ENCODE results near the gene NOVA2.

The NOVA2 gene

GRCh38 chr19:45933759-45934158 lies 39.9 kb downstream of the NOVA2 start:
- no peak overlapping the region for H3K27ac ChIP-seq (ENCODE audit: low read depth, low read length)
- no peak overlapping the region for H3K4me2 ChIP-seq (ENCODE audit: low read length)
- no peak for TF ChIP-seq EZH2phosphoT487 (IDR thresholded peaks at IDR 0.05; ENCODE audit: borderline replicate concordance, low read length)
- TF ChIP-seq CTCF (IDR thresholded peaks at IDR 0.05; ENCODE audit: low read depth, low read length, poor library complexity, severe bottlenecking) = no peak
- H4K20me1 ChIP-seq (ENCODE audit: control insufficient read depth, insufficient read depth, low read depth, low read length) = no peaks in the 10 kb centered on the region
- no peak overlapping the region for H3K4me3 ChIP-seq (ENCODE audit: low read length)
- no peaks in the 10 kb centered on the region for H3F3A ChIP-seq (ENCODE audit: control insufficient read depth, insufficient read depth)
- H3K9me3 ChIP-seq (ENCODE audit: control insufficient read depth, insufficient read depth, low read length) = no peaks in the 10 kb centered on the region
- H3K4me1 ChIP-seq (ENCODE audit: control insufficient read depth, low read length) = peaks cover 3% of the 10 kb centered on the region; the same call in 1 of the 2 replicates
- H3K36me3 ChIP-seq (ENCODE audit: control insufficient read depth, low read length) = no peaks in the 10 kb centered on the region
- no peaks in the 10 kb centered on the region for H3K79me2 ChIP-seq (ENCODE audit: control insufficient read depth, low read length)
- H3K9me2 ChIP-seq (replicated peaks; ENCODE audit: control insufficient read depth, low read length) = no peaks in the 10 kb centered on the region
- H3K27me3 ChIP-seq (ENCODE audit: control insufficient read depth, low read length) = peaks cover 11% of the 10 kb centered on the region

GRCh38 chr19:45931055-45931454 lies 42.6 kb downstream of the NOVA2 start:
- Histone ChIP-seq H3F3A (ENCODE audit: control insufficient read depth, insufficient read depth) (no peaks in the 10 kb centered on the region), H3K9me2 (replicated peaks; ENCODE audit: control insufficient read depth, low read length) (no peaks in the 10 kb centered on the region), H3K4me1 (ENCODE audit: control insufficient read depth, low read length) (peaks cover 9% of the 10 kb centered on the region), H3K4me3 (ENCODE audit: low read length) (no peak overlapping the region), H3K27ac (ENCODE audit: low read depth, low read length) (no peak overlapping the region), H3K79me2 (ENCODE audit: control insufficient read depth, low read length) (no peaks in the 10 kb centered on the region), H3K36me3 (ENCODE audit: control insufficient read depth, low read length) (no peaks in the 10 kb centered on the region), H3K9me3 (ENCODE audit: control insufficient read depth, insufficient read depth, low read length) (no peaks in the 10 kb centered on the region), H3K27me3 (ENCODE audit: control insufficient read depth, low read length) (peaks cover 5% of the 10 kb centered on the region; the same call in 1 of the 2 replicates), H4K20me1 (ENCODE audit: control insufficient read depth, insufficient read depth, low read depth, low read length) (no peaks in the 10 kb centered on the region), H3K4me2 (ENCODE audit: low read length) (no peak overlapping the region)
- no peak for TF ChIP-seq CTCF (IDR thresholded peaks at IDR 0.05; ENCODE audit: low read depth, low read length, poor library complexity, severe bottlenecking)
- no peak for TF ChIP-seq EZH2phosphoT487 (IDR thresholded peaks at IDR 0.05; ENCODE audit: borderline replicate concordance, low read length)

GRCh38 chr19:45929247-45929646 lies 44.4 kb downstream of the NOVA2 start:
- H3F3A ChIP-seq (ENCODE audit: control insufficient read depth, insufficient read depth) = no peaks in the 10 kb centered on the region

More at GRCh38 chr19:45929247-45929646, 44.4 kb downstream of the NOVA2 start:
- Histone ChIP-seq H3K9me2 (replicated peaks; ENCODE audit: control insufficient read depth, low read length) (no peaks in the 10 kb centered on the region), H3K27me3 (ENCODE audit: control insufficient read depth, low read length) (no peaks in the 10 kb centered on the region), H3K4me3 (ENCODE audit: low read length) (no peak overlapping the region), H3K9me3 (ENCODE audit: control insufficient read depth, insufficient read depth, low read length) (no peaks in the 10 kb centered on the region), H3K4me1 (ENCODE audit: control insufficient read depth, low read length) (peaks cover 9% of the 10 kb centered on the region), H3K36me3 (ENCODE audit: control insufficient read depth, low read length) (no peaks in the 10 kb centered on the region), H4K20me1 (ENCODE audit: control insufficient read depth, insufficient read depth, low read depth, low read length) (no peaks in the 10 kb centered on the region), H3K79me2 (ENCODE audit: control insufficient read depth, low read length) (no peaks in the 10 kb centered on the region), H3K27ac (ENCODE audit: low read depth, low read length) (no peak overlapping the region), H3K4me2 (ENCODE audit: low read length) (no peak overlapping the region)
- no peak for TF ChIP-seq EZH2phosphoT487 (IDR thresholded peaks at IDR 0.05; ENCODE audit: borderline replicate concordance, low read length)
- TF ChIP-seq CTCF (IDR thresholded peaks at IDR 0.05; ENCODE audit: low read depth, low read length, poor library complexity, severe bottlenecking) = no peak

All from DOHH2 (cell line).